Suppressor macrophage treated with lipopolysaccharide for 4 hours (primary cell): ENCODE results near the gene CNTRL.
A peak's percentile ranks its signal among the peaks of the same experiment; 100 is the strongest.

ENCODE experiments used
- DNase-seq: peaks from one replicate; pipeline ENCODE4 v3.0.0-alpha.2; 2020

CNTRL gene

DNA sequence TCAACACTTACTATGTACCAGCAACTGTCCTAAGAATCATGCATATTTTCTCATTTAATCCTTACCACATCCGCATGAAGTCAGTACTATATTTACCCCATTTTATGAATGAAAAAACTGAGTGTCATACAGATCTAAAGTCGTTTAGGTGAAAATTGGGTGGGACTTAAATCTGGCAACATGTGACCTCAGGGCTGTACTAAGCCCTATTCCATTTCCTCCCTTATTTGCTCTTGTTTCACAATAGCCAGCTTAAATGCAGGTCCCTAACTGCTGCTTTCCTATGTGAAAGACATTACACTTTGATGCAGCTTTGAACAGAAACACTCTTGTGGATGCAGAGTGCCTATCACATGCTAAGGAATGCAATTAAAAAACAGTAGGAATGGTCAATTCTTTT lies 129.4 kb downstream of the CNTRL start:
- DNase-seq: no peak

DNA sequence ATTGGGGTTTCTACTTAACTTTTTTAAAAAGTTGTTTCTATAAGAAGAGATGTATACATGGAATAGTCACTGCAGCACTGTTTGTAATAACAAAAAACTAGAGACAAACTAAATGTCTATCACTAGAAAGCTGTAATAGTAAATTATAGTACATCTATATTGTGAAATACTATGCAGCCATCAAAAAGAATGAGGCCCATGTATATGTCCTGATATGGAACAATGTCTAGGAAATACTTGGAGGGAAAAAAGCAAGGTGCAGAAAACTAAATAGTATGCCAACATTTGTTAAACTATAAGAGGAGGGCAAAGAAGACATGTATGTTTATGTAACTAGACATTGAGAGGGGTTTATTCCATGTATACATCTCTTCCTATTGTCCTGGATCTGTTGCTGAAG lies 129.9 kb downstream of the CNTRL start:
- DNase-seq: no peak

DNA sequence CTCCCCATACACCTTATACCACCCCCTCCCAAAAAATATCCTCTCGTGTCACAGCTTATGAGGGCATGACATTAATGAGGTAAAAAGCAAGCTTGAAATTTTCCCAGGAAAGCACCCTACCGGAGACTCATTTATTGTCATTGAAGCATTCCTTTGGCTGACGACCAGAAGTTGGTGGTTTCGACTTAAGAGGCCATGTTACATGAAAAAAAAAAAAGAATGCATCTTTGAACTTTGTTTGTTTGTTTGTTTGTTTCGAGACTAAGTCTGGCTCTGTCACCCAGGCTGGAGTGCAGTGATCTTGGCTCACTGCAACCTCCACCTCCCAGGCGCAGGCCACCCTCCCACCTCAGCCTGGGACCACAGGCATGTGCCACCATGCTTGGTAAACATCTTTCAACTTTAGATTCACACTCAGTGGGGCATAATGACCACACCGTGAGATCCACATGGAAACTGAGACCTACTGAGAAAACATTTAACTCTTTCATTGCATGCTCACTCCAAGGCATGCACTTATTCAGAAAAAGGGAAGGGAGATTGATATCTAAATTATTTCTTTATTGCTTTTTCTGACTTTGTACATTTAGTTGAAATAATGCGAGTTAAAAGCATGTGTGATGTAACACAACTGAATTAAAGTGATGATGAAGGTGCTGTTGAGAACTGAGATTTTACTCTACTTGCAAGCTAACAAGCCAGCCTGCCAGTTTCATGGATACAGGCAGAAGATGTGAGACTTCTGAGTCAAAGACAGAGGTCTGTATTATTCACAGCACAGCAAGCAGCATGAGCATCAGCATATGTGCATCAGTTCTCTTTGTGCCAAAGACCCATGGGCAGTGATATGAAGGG lies 132.0 kb downstream of the CNTRL start:
- no peak for DNase-seq

DNA sequence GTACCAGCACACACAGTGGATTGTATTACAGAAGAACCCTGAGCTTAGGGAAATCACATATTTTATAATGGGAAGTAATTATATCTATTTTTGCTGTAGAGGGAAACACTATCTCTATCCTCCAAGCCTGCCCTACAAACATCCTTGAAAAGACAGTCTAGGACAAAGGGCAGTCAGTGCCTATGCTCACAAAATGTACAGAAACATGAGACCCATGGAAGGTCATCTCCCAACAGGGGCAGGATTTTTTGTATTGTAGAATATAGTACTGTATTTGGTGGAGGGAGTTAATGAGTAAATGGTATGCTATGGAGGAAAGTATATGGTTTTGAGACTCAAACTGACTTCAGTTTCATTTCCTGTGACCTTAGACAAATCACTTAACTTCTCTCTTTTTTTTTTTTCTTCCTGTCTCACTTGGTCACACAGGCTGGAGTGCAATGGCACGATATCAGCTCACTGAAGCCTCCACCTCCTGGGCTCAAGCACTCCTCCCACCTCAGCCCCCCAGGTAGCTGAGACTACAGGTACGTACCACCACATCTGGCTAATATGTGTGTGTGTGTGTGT lies 132.7 kb downstream of the CNTRL start:
- peak; percentile 65 for DNase-seq

DNA sequence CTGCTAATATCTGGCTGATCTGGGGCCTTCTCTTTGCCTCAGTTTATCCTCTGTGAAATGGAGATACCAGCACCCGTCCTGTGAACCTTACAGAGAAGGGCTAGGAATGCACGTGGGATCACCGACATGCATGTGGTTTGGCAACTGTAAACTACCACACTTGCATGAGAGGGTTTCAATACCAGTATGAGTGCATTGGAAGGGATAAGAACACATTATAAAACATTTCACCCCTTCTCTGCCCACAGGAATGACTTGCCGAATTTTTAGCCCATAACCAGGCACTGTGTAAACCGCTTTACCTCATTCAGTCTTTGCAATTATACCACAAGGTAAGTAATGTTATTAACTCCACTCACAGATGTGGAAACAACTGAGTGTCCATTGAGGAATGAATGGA lies 135.8 kb downstream of the CNTRL start:
- no peak for DNase-seq

DNA sequence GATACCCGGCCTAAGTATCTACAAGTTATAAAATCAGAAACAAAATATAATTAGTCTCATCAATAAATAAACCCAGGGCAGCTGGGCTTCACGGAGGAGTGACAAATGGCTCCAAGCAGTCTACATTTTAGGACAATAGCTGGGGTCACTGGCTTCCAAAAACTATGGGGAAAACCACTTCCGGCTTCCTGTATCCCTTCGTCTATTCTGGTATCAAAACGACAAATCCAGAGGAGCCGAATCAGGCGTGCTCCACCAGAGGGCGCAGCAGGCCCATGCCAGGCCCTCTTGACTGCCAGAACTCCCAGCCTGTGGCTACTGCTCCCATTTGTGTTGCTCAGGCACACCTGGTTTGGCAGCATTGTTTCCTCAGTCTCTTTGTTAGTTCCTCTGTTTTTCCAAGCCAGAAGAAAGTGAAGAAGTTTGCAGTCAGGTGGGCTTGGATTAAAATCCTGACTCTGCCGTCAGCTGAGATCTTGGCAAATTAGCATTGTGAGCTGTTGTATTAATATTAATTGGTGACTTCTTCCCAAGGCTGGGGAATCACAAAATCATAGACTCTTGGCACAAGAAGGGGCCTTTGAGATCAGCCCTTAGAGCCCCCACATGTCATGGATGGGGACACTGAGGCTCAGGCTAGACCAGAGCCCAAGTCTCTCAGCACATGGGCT lies 138.5 kb downstream of the CNTRL start:
- DNase-seq: peak; percentile 89

DNA sequence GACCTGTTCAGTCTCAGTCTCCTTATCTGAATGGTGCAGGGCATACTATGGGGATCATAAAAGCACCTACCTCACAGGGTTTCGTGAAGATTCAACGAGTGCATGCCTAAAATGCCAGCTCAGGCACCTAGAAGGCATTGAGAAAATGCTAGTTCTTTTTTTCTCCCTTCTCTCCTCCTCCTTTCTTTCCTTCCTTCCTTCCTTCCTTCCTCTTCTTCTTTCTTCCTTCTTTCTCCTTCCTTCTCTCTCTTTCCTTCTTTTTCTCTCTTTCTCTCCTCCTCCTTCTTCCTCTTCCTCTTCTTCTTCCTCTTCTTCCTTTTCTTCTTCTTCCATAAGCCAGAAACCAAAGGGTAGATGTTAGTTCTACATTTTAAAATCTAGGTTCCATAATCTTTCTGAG lies 139.2 kb downstream of the CNTRL start:
- DNase-seq: no peak

DNA sequence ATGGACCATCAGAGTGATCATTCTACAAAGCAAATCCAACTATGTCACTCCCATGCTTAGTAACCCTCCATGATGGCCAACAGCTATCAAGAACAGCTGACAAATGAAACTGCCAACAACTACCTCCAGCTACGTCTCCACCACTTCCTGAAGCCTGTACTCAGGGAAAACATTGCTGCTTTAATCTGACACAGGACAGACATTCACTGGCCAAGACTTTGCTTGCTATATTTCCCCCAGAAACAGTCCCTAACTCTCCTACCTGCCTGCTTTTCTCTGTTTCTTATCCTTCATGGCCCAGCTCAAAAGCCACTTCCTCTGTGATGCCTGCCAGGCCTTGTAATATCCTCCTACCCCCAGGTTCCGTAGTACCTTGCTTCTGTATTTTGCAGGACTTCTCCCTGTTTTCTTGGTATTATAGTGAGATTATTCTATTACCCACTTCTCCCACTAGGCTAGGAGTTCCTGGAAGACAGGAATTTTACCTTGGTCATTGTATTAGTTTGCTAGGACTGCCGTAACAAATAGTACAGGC lies 141.6 kb downstream of the CNTRL start:
- peak; percentile 8 for DNase-seq

DNA sequence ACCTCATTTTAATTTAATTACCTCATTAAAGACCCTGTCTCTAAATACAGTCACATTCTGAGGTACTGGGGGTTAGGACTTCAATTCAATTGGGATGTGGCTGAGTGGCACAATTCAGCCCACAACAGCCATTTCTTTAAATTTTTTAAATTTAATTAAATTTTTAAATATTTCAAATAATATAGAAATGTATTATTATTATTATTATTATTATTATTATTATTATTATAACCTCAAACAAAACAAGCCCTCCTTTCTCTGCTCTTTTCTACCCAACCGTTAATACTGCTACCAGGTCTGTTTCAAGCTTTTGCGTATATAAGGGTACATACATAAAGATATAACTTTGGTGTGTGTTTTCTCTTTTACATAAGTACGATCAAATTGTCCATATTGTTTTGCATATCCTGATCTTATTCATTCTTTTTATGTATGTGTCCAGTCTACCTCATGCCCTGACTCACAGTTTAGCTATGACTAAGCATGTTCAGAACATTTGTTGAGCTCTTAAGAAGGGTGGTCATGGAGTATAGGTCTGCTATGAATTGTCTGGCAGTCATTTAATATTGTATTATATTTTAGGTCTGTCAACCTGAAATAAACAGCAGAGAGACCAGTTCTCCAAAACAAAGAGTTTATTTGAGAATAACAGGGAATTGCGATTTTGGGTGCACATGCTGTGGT lies 143.0 kb downstream of the CNTRL start:
- peak; percentile 43 for DNase-seq

DNA sequence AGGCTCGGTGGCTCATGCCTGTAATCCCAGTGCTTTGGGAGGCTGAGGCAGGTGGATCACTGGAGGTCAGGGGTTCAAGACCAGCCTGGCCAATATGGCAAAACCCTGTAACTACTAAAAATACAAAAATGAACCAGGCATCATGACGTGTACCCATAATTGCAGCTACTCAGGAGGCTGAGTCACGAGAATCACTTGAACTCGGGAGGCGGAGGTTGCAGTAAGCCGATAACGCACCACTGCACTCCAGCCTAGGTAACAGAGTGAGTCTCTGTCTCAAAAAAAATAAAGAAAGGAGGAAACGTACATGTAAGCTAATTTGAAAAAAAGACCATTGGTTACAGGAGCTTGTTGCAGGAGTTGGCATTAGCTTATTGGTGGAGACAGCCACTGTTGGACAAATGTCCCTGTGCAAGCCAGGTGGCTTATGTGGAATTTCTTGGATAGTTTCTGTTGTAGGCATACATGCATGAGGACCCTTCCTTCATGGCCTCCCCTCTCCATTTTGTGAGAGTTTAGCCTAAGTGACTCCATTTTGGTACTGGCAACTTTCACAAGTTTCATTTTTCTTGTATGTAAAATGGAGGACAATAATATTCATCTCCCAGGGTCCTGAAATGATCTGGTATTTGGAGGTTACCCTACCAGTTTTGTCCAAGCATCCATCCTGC lies 143.7 kb downstream of the CNTRL start:
- no peak for DNase-seq

DNA sequence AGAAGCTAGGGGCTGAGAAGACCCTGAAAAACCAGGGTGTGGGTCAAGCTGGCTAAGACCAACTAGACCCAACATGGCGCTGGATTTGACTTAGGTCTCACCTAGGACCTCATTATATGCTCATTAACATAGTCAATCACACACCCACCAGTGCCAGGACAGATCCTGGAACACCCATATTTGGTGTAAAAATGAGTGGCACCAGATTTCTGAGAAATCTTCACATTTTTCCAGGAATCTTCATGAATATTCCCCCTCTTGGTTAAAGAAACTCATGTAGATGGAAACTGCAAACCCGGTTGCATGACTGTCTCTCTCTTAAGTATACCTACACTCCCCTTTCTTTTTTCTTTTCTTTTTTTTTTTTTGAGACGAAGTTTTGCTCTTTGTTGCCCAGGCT lies 144.8 kb downstream of the CNTRL start:
- no peak for DNase-seq

DNA sequence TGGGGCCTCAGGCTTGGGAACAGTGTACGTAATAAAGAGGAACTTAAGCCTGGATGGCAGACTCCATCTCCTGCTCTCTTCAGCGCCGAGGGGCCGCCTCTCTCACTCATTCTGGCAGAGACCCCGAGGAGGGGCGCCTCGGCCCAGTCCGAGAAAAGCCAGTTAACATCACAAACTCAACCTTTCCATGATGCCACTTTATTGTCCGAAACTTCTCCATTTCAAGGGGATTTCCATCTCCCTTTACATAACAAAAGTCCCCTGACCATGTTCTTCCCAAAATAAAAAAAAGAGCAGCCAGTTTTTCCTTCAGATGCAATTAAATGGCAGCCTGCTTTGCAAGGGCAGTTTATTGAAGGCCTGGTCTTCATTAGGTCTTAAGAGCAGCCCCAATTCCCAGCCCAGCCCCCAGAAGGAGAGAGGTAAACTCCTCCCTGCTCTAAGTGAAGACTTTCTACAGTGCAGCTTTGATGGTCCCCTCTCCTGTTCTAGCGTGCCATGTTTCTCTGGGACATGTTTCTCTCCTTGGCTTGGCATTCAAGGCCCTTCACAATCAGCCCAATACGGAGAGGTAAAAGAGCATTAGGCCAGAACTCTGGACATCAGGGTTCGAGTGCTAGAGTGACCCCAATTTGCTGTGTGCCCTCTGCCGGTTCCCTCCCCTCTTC lies 146.4 kb downstream of the CNTRL start:
- peak; percentile 79 for DNase-seq

DNA sequence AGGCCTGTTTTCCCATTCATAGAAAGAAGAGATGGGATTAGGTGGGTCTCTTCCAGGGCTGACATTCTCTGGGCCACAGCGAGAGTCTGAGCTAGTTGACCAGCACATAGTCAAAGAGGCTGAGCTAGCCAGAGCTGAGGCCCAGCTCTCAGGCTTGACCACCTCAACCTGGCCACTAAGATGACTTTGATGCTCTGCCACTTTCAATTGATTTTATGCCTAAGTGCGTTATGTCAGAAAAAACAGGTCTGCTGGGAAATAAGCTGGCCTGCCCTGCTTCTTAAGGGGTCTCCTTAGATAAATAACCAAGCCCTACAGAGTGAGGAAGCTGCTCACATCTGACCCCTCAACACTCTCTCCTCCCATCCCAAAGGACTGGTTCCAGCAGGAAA lies 146.9 kb downstream of the CNTRL start:
- no peak for DNase-seq

DNA sequence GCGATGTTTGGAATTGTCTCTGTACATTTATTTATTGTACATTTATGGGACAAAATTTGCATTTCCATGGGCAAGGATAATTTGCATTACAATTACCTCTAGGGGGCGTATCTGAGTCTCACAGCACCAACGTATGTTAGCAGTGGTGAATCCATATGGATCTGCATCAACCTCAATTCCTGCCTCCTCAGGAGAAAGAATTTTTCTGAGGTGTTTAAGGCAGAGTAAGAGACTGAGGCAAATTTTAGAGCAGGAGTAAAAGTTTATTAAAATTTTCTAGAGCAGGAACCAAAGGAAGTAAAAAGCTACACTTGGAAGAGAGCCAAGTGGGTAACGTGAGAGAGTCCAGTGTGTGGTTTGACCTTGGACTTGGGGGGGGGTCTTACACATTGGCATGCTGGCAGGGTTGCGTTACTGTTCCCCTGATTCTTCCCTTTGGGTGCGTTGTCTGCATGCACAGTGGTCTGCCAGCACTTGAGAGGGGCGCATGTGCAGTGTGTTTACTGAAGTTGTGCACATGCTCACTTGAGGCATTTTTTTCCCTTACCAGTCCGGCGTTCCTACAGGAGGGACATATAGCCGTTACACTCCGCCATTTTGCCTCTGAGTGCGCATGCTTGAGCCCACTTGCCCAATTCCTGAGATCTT lies 147.9 kb downstream of the CNTRL start:
- peak; percentile 62 for DNase-seq

DNA sequence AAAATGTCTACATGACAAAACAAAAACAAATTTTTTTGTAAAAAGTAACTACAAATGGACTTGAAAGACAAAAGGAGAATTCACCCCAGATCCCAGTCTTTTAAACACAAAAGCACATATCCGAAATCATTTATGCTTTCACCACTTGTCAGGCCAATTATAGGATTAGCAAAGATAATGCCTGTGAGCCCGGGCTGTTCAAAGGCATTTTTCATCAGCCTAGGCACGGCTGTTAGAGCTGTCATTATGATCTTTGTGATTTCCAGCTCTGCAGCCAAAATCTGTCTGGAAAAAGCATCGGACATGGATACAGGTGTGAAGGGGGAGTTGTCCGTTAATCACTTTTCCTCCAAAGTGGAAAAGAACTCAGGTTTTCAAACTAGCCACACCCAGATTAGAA lies 150.5 kb downstream of the CNTRL start:
- no peak for DNase-seq

DNA sequence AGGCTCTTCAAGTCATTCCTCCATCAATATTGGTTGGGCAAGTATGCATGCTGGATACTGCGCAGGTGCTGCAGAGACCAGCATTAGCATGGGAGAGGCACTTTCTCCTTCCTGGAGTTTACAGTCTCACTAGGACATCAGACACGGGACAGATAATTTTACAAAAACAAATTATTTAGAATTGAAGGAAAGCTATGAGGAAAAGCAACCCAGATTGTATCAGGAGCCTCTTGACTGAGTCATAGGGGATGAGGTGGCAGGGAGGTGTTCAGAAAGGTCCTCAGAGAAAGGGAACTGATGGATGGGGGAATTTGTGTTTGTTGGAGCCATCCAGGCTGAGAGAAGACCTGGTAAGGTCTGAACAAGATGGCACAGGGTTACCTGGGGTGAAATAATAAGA lies 151.4 kb downstream of the CNTRL start:
- no peak for DNase-seq
